Measurements from ENCODE around the gene MVK.

GRCh38 chr12:109599087-109599486, 25.5 kb downstream of the MVK start:
- TF ChIP-seq CTCF (IDR thresholded peaks at IDR 0.05) (no peak), POLR2A (IDR thresholded peaks at IDR 0.05) (no peak), POLR2AphosphoS5 (IDR thresholded peaks at IDR 0.05) (no peak)

All from stomach (tissue), 4 donors.